Common myeloid progenitor, CD34-positive (primary cell): ENCODE data around the gene SLC15A5. TPM values are rescaled to one million over a fixed set of nuclear protein-coding genes. Genes with fewer than 3 reads are reported as not detected.
A peak's percentile ranks its signal among the peaks of the same experiment; 100 is the strongest.

Source experiments
- CTCF ChIA-PET: fragments of 350-600 bp; sonication (Branson Sonifier 250); formaldehyde crosslinking; loops from one replicate; lab custom pipeline; 2021; ENCODE audit warnings: antibody characterized with exemption; lab: Charles Lee
- POLR2A ChIA-PET: fragments of 350-600 bp; sonication (Branson Sonifier 250); formaldehyde crosslinking; loops from one replicate; lab custom pipeline; 2021; ENCODE audit warnings: antibody characterized with exemption; lab: Charles Lee
- DNase-seq, 3 donors: peaks; one replicate each; pipeline versions ENCODE4 v3.0.0 to v3.0.0-alpha.2; 2013
- H3K27ac ChIP-seq, 2 experiments: 1 replicate in 1 of 2; 2 replicates in 1 of 2; pipeline ENCODE4 v1.7.0; 2013; ENCODE audit warnings: inconsistent platforms in 2 of 2, low read length in 2 of 2, mild to moderate bottlenecking in 2 of 2, low read depth in 1 of 2, moderate library complexity in 1 of 2; ENCODE audit not compliant: severe bottlenecking in 2 of 2, insufficient read depth in 1 of 2, poor library complexity in 1 of 2
- H3K27me3 ChIP-seq, 5 experiments: replicated peaks in 2 of 5; 1 replicate in 3 of 5; 2 replicates in 2 of 5; pipeline versions ENCODE4 v1.6.1 to v1.7.0; 2013; ENCODE audit warnings: low read length in 4 of 5, mild to moderate bottlenecking in 2 of 5, moderate library complexity in 2 of 5, inconsistent platforms in 1 of 5; ENCODE audit not compliant: insufficient read depth in 5 of 5, control insufficient read depth in 4 of 5
- H3K36me3 ChIP-seq, 4 experiments: 1 replicate in 2 of 4; 2 replicates in 2 of 4; pipeline versions ENCODE4 v1.6.1 to v1.7.0; 2013; ENCODE audit warnings: low read length in 3 of 4, control low read depth in 1 of 4, mild to moderate bottlenecking in 1 of 4; ENCODE audit not compliant: control insufficient read depth in 4 of 4, insufficient read depth in 4 of 4
- H3K4me1 ChIP-seq, 4 experiments: 1 replicate in 3 of 4; 2 replicates in 1 of 4; pipeline versions ENCODE4 v1.6.1 to v1.7.1; 2013; ENCODE audit warnings: low read length in 3 of 4, mild to moderate bottlenecking in 3 of 4, control low read depth in 1 of 4, inconsistent platforms in 1 of 4, moderate library complexity in 1 of 4; ENCODE audit not compliant: control insufficient read depth in 4 of 4, insufficient read depth in 4 of 4; ENCODE audit errors: control extremely low read depth in 1 of 4
- H3K4me3 ChIP-seq, 7 experiments: 1 replicate in 4 of 7; 2 replicates in 3 of 7; pipeline versions ENCODE4 v1.5.1 to v1.7.0; 2013; ENCODE audit warnings: mild to moderate bottlenecking in 7 of 7, low read length in 6 of 7, moderate library complexity in 6 of 7, inconsistent platforms in 2 of 7, low read depth in 2 of 7, control low read depth in 1 of 7; ENCODE audit not compliant: insufficient read depth in 4 of 7, control insufficient read depth in 1 of 7; ENCODE audit errors: extremely low read depth in 1 of 7
- H3K9me3 ChIP-seq, 5 experiments: 1 replicate in 4 of 5; 2 replicates in 1 of 5; pipeline versions ENCODE4 v1.6.1 to v1.7.1; 2013; ENCODE audit warnings: low read length in 4 of 5, mild to moderate bottlenecking in 2 of 5, inconsistent platforms in 1 of 5, low read depth in 1 of 5, moderate library complexity in 1 of 5; ENCODE audit not compliant: control insufficient read depth in 4 of 5, insufficient read depth in 2 of 5; ENCODE audit errors: control extremely low read depth in 1 of 5
- WGBS: methylation state at CpG from one replicate; pipeline ENCODE4 v1.1.5; 2013; ENCODE audit not compliant: insufficient coverage; 5-methylcytosine and 5-hydroxymethylcytosine counted together
- polyA plus RNA-seq: library from polyadenylated mRNA; unstranded; fragments of 120-200 nt; gene quantifications from one replicate; pipeline ENCODE4 v1.2.1, GENCODE V29; 2013

Gene SLC15A5
- polyA plus RNA-seq = not detected

- POLR2A ChIA-PET = no interaction called here
Observed at GRCh38 chr12:16277585-16277984, at the start of gene SLC15A5. TSS of gene SLC15A5 (minus strand) at chr12:16277685. CDS start at chr12:16277685, 0 bp downstream.

GRCh38 chr12:16325426-16325825 lies 47.9 kb upstream of the SLC15A5 start:
- Histone ChIP-seq H3K36me3 (no peaks in the 10 kb centered on the region), H3K9me3 (peaks cover 0 to 5% (median 0%) of the 10 kb centered on the region in 5 experiments), H3K4me1 (no peaks in the 10 kb centered on the region), H3K27me3 (no peaks in the 10 kb centered on the region), H3K4me3 (no peak overlapping the region), H3K27ac (no peak overlapping the region)
- WGBS = 3% methylated on average over 3 of the region's 3 CpGs
- DNase-seq = peak in 1 of 3 donors; percentile 3
- ChIA-PET POLR2A (no interaction called here), CTCF (no interaction called here)

More at GRCh38 chr12:16277585-16277984, at the start of gene SLC15A5:
- Histone ChIP-seq H3K27ac (no peak within 1 kb of the TSS), H3K36me3 (no peaks in the 10 kb centered on the region), H3K4me3 (no peak within 1 kb of the TSS), H3K27me3 (no peaks in the 10 kb centered on the region), H3K9me3 (no peaks in the 10 kb centered on the region), H3K4me1 (no peaks in the 10 kb centered on the region)
- WGBS = 80% methylated on average over 4 of the region's 5 CpGs
- DNase-seq = no peak
- CTCF ChIA-PET = no interaction called here

GRCh38 chr12:16324772-16325171 lies 47.3 kb upstream of the SLC15A5 start:
- WGBS = 94% methylated on average over 2 of the region's 3 CpGs
- ChIA-PET CTCF (no interaction called here), POLR2A (no interaction called here)

GRCh38 chr12:16324272-16324671 lies 46.8 kb upstream of the SLC15A5 start:
- DNase-seq = no peak
- Histone ChIP-seq H3K9me3 (peaks cover 0 to 5% (median 0%) of the 10 kb centered on the region in 5 experiments), H3K27ac (no peak overlapping the region), H3K27me3 (no peaks in the 10 kb centered on the region), H3K4me3 (no peak overlapping the region), H3K4me1 (no peaks in the 10 kb centered on the region), H3K36me3 (no peaks in the 10 kb centered on the region)
- ChIA-PET CTCF (no interaction called here), POLR2A (no interaction called here)
- WGBS = 97% methylated on average over 3 of the region's 5 CpGs

More at GRCh38 chr12:16324772-16325171, 47.3 kb upstream of the SLC15A5 start:
- Histone ChIP-seq H3K27ac (no peak overlapping the region), H3K9me3 (peaks cover 0 to 5% (median 0%) of the 10 kb centered on the region in 5 experiments), H3K4me1 (no peaks in the 10 kb centered on the region), H3K36me3 (no peaks in the 10 kb centered on the region), H3K27me3 (no peaks in the 10 kb centered on the region), H3K4me3 (no peak overlapping the region)
- no peak for DNase-seq

- H3K36me3 ChIP-seq = no peaks in the 10 kb centered on the region
- H3K27me3 ChIP-seq = no peaks in the 10 kb centered on the region
- POLR2A ChIA-PET = no interaction called here
- peaks cover 0 to 5% (median 0%) of the 10 kb centered on the region in 5 experiments for H3K9me3 ChIP-seq
- no peak for DNase-seq
- WGBS = no CpG with 5 or more reads among the region's 2 CpGs
- no peaks in the 10 kb centered on the region for H3K4me1 ChIP-seq
- CTCF ChIA-PET = no interaction called here
- no peak overlapping the region for H3K27ac ChIP-seq
- H3K4me3 ChIP-seq = no peak overlapping the region
Observed at GRCh38 chr12:16323638-16324037, 46.2 kb upstream of the SLC15A5 start.

- WGBS = 100% methylated on average over 1 of the region's 1 CpG
- Histone ChIP-seq H3K36me3 (no peaks in the 10 kb centered on the region), H3K9me3 (peaks cover 0 to 2% (median 0%) of the 10 kb centered on the region in 5 experiments), H3K4me1 (no peaks in the 10 kb centered on the region), H3K27ac (no peak overlapping the region), H3K27me3 (no peaks in the 10 kb centered on the region), H3K4me3 (no peak overlapping the region)
- ChIA-PET CTCF (interaction anchor here (1.0 kb wide), 1 partner anchor 19 kb away, joined by 3 read pairs; no protein-coding TSS in a partner anchor), POLR2A (no interaction called here)
- no peak for DNase-seq
Observed at GRCh38 chr12:16323010-16323409, 45.5 kb upstream of the SLC15A5 start.

- ChIA-PET POLR2A (no interaction called here), CTCF (no interaction called here)
- H3K9me3 ChIP-seq = peaks cover 0 to 8% (median 2%) of the 10 kb centered on the region in 5 experiments
- no peak for DNase-seq
- WGBS = 80% methylated on average over 1 of the region's 1 CpG
- H3K4me1 ChIP-seq = peaks cover 0 to 3% (median 0%) of the 10 kb centered on the region in 4 experiments
- H3K27me3 ChIP-seq = no peaks in the 10 kb centered on the region
- no peak overlapping the region for H3K27ac ChIP-seq
- H3K36me3 ChIP-seq = no peaks in the 10 kb centered on the region
- H3K4me3 ChIP-seq = no peak overlapping the region
Observed at GRCh38 chr12:16310934-16311333, 33.4 kb upstream of the SLC15A5 start.
